IMR-90 (cell line): ENCODE results near the gene LDLRAD3. TPM values are rescaled to one million over a fixed set of nuclear protein-coding genes. Genes with fewer than 3 reads are reported as not detected.

ENCODE experiments used
- ATAC-seq: fragments of 200-7000 bp; cut with Tn5 transposase; 2 replicates; pipeline ENCODE4 v1.9.1; 2020; ENCODE audit warnings: low read depth, mild to moderate bottlenecking, moderate library complexity
- BruUV-seq: library from RNA; stranded (reverse); fragments of 400-500 nt; replicated peaks from 2 replicates; lab custom pipeline; 2021; lab: Mats Ljungman, UMichigan
- CTCF ChIA-PET: fragments of 300-600 bp; formaldehyde crosslinking; extraction: SDS; loops from one replicate; lab custom pipeline; 2021; ENCODE audit warnings: antibody characterized with exemption; lab: Yijun Ruan, JAX
- POLR2A ChIA-PET: fragments of 300-600 bp; sonication (Branson Sonifier 250); formaldehyde crosslinking; loops from one replicate; lab custom pipeline; 2022; ENCODE audit warnings: antibody characterized with exemption; ENCODE audit not compliant: unreplicated experiment; lab: Charles Lee
- DNase-seq: peaks from one replicate; pipeline ENCODE4 v3.0.0; 2013
- H2AFZ ChIP-seq: replicated peaks from 2 replicates; pipeline ENCODE3; 2013; ENCODE audit warnings: low read length, mild to moderate bottlenecking; ENCODE audit not compliant: poor library complexity
- H2AK5ac ChIP-seq: 2 replicates; pipeline ENCODE4 v1.6.1; 2013; ENCODE audit warnings: low read depth, low read length, inconsistent platforms
- H2AK9ac ChIP-seq: replicated peaks from 2 replicates; pipeline ENCODE3; 2013; ENCODE audit warnings: mild to moderate bottlenecking, low read depth, low read length, moderate library complexity; ENCODE audit not compliant: poor library complexity
- H2BK120ac ChIP-seq: 2 replicates; pipeline ENCODE4 v1.6.1; 2013; ENCODE audit warnings: low read depth, low read length, inconsistent platforms
- H2BK15ac ChIP-seq: 3 replicates; pipeline ENCODE4 v1.6.1; 2013; ENCODE audit warnings: low read depth, low read length, inconsistent platforms
- H2BK20ac ChIP-seq: 2 replicates; pipeline ENCODE4 v1.6.1; 2013; ENCODE audit warnings: low read depth, mild to moderate bottlenecking, inconsistent platforms, low read length, moderate library complexity
- H2BK5ac ChIP-seq: 2 replicates; pipeline ENCODE4 v1.6.1; 2013; ENCODE audit warnings: mild to moderate bottlenecking, low read depth, low read length, inconsistent platforms; ENCODE audit not compliant: poor library complexity, severe bottlenecking
- H3K14ac ChIP-seq: replicated peaks from 2 replicates; pipeline ENCODE4 v1.6.1; 2013; ENCODE audit warnings: low read depth, low read length, inconsistent platforms
- H3K18ac ChIP-seq: 2 replicates; pipeline ENCODE4 v1.6.1; 2013; ENCODE audit warnings: low read depth, low read length, control low read depth
- H3K23ac ChIP-seq: 2 replicates; pipeline ENCODE4 v1.6.1; 2013; ENCODE audit warnings: low read depth, low read length, inconsistent platforms
- H3K27ac ChIP-seq: 2 replicates; pipeline ENCODE4 v1.5.1; 2013; ENCODE audit warnings: mild to moderate bottlenecking, control low read depth, low read length; ENCODE audit not compliant: insufficient read depth
- H3K27me3 ChIP-seq: 2 replicates; pipeline ENCODE4 v1.6.1; 2013; ENCODE audit warnings: low read length; ENCODE audit not compliant: control insufficient read depth, insufficient read depth
- H3K36me3 ChIP-seq: 2 replicates; pipeline ENCODE4 v1.6.1; 2013; ENCODE audit warnings: low read length, mixed read lengths; ENCODE audit not compliant: control insufficient read depth, insufficient read depth
- H3K4ac ChIP-seq: 2 replicates; pipeline ENCODE4 v1.6.1; 2013; ENCODE audit warnings: low read depth, low read length, inconsistent platforms
- H3K4me1 ChIP-seq: 2 replicates; pipeline ENCODE4 v1.6.1; 2013; ENCODE audit warnings: low read length, mixed read lengths; ENCODE audit not compliant: control insufficient read depth, insufficient read depth
- H3K4me2 ChIP-seq: 2 replicates; pipeline ENCODE4 v1.6.1; 2013; ENCODE audit warnings: low read depth, mild to moderate bottlenecking, control low read depth, low read length, moderate library complexity
- H3K4me3 ChIP-seq: 2 replicates; pipeline ENCODE4 v1.5.1; 2013; ENCODE audit warnings: low read depth, mild to moderate bottlenecking, control low read depth, low read length, moderate library complexity; ENCODE audit not compliant: insufficient read depth
- H3K56ac ChIP-seq: 2 replicates; pipeline ENCODE4 v1.6.1; 2013; ENCODE audit warnings: low read length, inconsistent platforms; ENCODE audit not compliant: insufficient read depth; ENCODE audit errors: extremely low read depth
- H3K79me1 ChIP-seq, 2 experiments: 2 replicates each; pipeline ENCODE4 v1.6.1; 2013; ENCODE audit warnings: low read length in 2 of 2, inconsistent platforms in 1 of 2, low read depth in 1 of 2
- H3K9ac ChIP-seq: 2 replicates; pipeline ENCODE4 v1.6.1; 2013; ENCODE audit warnings: low read depth, low read length, control low read depth
- H3K9me1 ChIP-seq: 2 replicates; pipeline ENCODE4 v1.6.1; 2013; ENCODE audit warnings: low read length, inconsistent platforms; ENCODE audit not compliant: insufficient read depth
- H3K9me3 ChIP-seq: 2 replicates; pipeline ENCODE4 v1.6.1; 2013; ENCODE audit warnings: low read length; ENCODE audit not compliant: control insufficient read depth, insufficient read depth
- H4K20me1 ChIP-seq: 2 replicates; pipeline ENCODE4 v1.6.1; 2013; ENCODE audit warnings: low read length, inconsistent platforms; ENCODE audit not compliant: insufficient read depth
- H4K5ac ChIP-seq: 2 replicates; pipeline ENCODE4 v1.6.1; 2013; ENCODE audit warnings: mild to moderate bottlenecking, low read depth, low read length, control low read depth
- H4K8ac ChIP-seq, 2 experiments: 2 replicates each; pipeline ENCODE4 v1.6.1; 2013; ENCODE audit warnings: low read depth in 2 of 2, low read length in 2 of 2, control low read depth in 1 of 2, inconsistent platforms in 1 of 2
- H4K91ac ChIP-seq: 2 replicates; pipeline ENCODE4 v1.6.1; 2013; ENCODE audit warnings: low read depth, low read length, inconsistent platforms; ENCODE audit not compliant: insufficient read depth
- CEBPB ChIP-seq: IDR thresholded peaks from 2 replicates; pipeline ENCODE4 v1.6.1; 2012; ENCODE audit warnings: low read depth, low read length, improper control_type of control experiment
- CHD1 ChIP-seq: IDR thresholded peaks from 2 replicates; pipeline ENCODE4 v1.6.1; 2012; ENCODE audit warnings: low read depth, low read length, improper control_type of control experiment
- MAZ ChIP-seq: IDR thresholded peaks from 2 replicates; pipeline ENCODE4 v1.6.1; 2012; ENCODE audit warnings: low read depth, mild to moderate bottlenecking, low read length, improper control_type of control experiment, moderate library complexity, borderline replicate concordance
- POLR2A ChIP-seq: IDR thresholded peaks from 2 replicates; pipeline ENCODE4 v1.6.1; 2012; ENCODE audit warnings: mild to moderate bottlenecking, low read depth, low read length
- RAD21 ChIP-seq: IDR thresholded peaks from 2 replicates; pipeline ENCODE4 v1.6.1; 2012; ENCODE audit warnings: low read length, improper control_type of control experiment
- WGBS, 2 experiments: methylation state at CpG; one replicate each; pipeline versions ENCODE4 v1.1.5 to v1.1.7; 2013; ENCODE audit warnings: missing lambda C conversion rate in 2 of 2; ENCODE audit not compliant: insufficient read length in 1 of 2; ENCODE audit errors: extremely low coverage in 2 of 2; 5-methylcytosine and 5-hydroxymethylcytosine counted together
- dilution Hi-C: fragments of 300-500 bp; cut with HindIII; formaldehyde crosslinking; loops from one replicate; pipeline ENCODE4 v1.14.3; 2018; ENCODE audit warnings: low sequenced_read_pairs; ENCODE audit not compliant: unreplicated experiment
- in situ Hi-C: fragments of 300-500 bp; cut with MboI; formaldehyde crosslinking; loops from 3 replicates; pipeline ENCODE4 v1.14.3; 2019; ENCODE audit warnings: low sequenced_read_pairs, inconsistent platforms, mixed read lengths
- intact Hi-C: fragments of 100-400 bp; cut with micrococcal nuclease; formaldehyde crosslinking; loops from 2 replicates; pipeline ENCODE4 v1.10.0; 2022
- polyA plus RNA-seq, 3 experiments: library from polyadenylated mRNA; depleted of rRNA; stranded (reverse); fragments of >200 nt; gene quantifications; 2 replicates each; pipeline ENCODE4 v1.2.3, GENCODE V29; 2012; ENCODE audit warnings: low replicate concordance in 1 of 3
- total RNA-seq: library from RNA; depleted of rRNA; stranded (reverse); fragments of >200 nt; gene quantifications from 2 replicates; pipeline ENCODE4 v1.2.3, GENCODE V29; 2012

The LDLRAD3 gene
- total and polyA plus RNA-seq, 2 of the 4 experiments (the other 2 are of a cell fraction) = 2.7 to 6.4 TPM

DNA sequence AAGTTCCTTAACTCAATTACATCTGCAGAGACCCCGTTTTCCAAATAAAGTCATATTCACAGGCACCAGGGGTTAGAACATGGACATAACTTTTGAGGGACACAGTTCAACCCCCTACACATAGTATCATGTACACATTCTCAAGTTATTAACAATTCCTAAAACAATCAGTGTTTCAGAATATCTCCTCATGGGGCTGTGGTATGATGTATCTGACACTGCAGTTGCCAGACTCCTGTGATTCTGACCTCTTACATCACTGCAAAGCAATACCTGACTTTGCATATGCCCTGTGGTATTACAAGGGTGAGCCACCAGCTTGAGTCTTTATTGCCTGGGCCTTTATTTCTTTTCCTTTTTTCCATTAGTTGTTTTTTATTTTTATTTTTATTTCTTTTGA is 203.6 kb downstream of the LDLRAD3 start:
- Histone ChIP-seq H3K4me3 (no peak overlapping the region), H4K5ac (no peak overlapping the region), H2AFZ (no peak overlapping the region), H3K4me1 (peaks cover 10% of the 10 kb centered on the region), H3K27ac (no peak overlapping the region), H3K4ac (peak overlapping the region; percentile 10; the same call in 1 of the 2 replicates), H3K9ac (no peak overlapping the region), H3K36me3 (no peaks in the 10 kb centered on the region), H2BK20ac (no peak overlapping the region), H3K27me3 (no peaks in the 10 kb centered on the region), H3K23ac (no peak overlapping the region), H2BK120ac (peak overlapping the region; percentile 71), H3K79me1 (peaks cover 0 to 9% of the 10 kb centered on the region in 2 experiments; a peak in 1 of 4 replicates), H2AK5ac (no peak overlapping the region), H3K9me3 (no peaks in the 10 kb centered on the region), H4K8ac (no peak overlapping the region), H3K9me1 (peaks cover 14% of the 10 kb centered on the region), H2BK5ac (no peak overlapping the region), H3K14ac (peak overlapping the region; percentile 76; the same call in 1 of the 2 replicates), H2BK15ac (peak overlapping the region; percentile 73; the same call in 1 of the 3 replicates), H3K18ac (no peak overlapping the region), H4K20me1 (no peaks in the 10 kb centered on the region), H2AK9ac (no peak overlapping the region), H3K4me2 (no peak overlapping the region), H3K56ac (no peak overlapping the region), H4K91ac (no peak overlapping the region)
- intact Hi-C loops (no loop called here), in situ Hi-C loops (no loop called here), dilution Hi-C loops (no loop called here)
- no peak for DNase-seq
- ChIA-PET POLR2A (no interaction called here), CTCF (no interaction called here)
- TF ChIP-seq POLR2A = no peak
- no peak for TF ChIP-seq CHD1
- TF ChIP-seq MAZ = no peak
- TF ChIP-seq RAD21 = no peak
- TF ChIP-seq CEBPB = no peak
- 100% methylated on average over 1 of the region's 1 CpG; no CpG with 5 or more reads in 1 of the 2 experiments for WGBS, 2 experiments
- BruUV-seq = no TSS peak
- ATAC-seq = no peak
